ENCODE results near the gene CCDC141. TPM values are rescaled to one million over a fixed set of nuclear protein-coding genes. Genes with fewer than 3 reads are reported as not detected.

Gene CCDC141
- total and polyA plus RNA-seq, 2 donors (not counting 3 experiments of a cell fraction or from before 2014, with no cell fraction given): not detected

GRCh38 chr2:178845566-178846457 is 204.1 kb downstream of the CCDC141 start:
- TF ChIP-seq CTCF (IDR thresholded peaks at IDR 0.05; ENCODE audit: extremely low read depth in 1 of 2, insufficient read depth in 1 of 2, low read depth in 1 of 2, low read length in 2 of 2) (no peak), EZH2 (IDR thresholded peaks at IDR 0.05; ENCODE audit: borderline replicate concordance, low read depth, low read length, severe bottlenecking) (no peak), POLR2AphosphoS5 (IDR thresholded peaks at IDR 0.05; ENCODE audit: insufficient read depth, low read depth, low read length) (no peak)
- Histone ChIP-seq H3K36me3 (ENCODE audit: control insufficient read depth in 2 of 2, extremely low read depth in 1 of 2, insufficient read depth in 2 of 2, low read length in 2 of 2) (no peaks in the 10 kb centered on the region), H3K9me1 (replicated peaks; ENCODE audit: control insufficient read depth, extremely low read depth, insufficient read depth, low read length) (no peaks in the 10 kb centered on the region), H3K9ac (replicated peaks; ENCODE audit: extremely low read depth, insufficient read depth, low read length) (no peak overlapping the region), H2AFZ (ENCODE audit: low read depth, low read length) (no peak overlapping the region), H3K4me1 (ENCODE audit: control insufficient read depth, extremely low read depth, insufficient read depth, low read length) (no peaks in the 10 kb centered on the region), H3K27ac (ENCODE audit: insufficient read depth, low read depth, low read length) (no peak overlapping the region), H3K79me2 (ENCODE audit: control insufficient read depth, insufficient read depth, low read length) (no peaks in the 10 kb centered on the region), H4K20me1 (replicated peaks; ENCODE audit: control insufficient read depth, extremely low read depth, insufficient read depth, low read length) (no peaks in the 10 kb centered on the region), H3K4me3 (replicated peaks in 1 of 3; ENCODE audit: insufficient read depth in 1 of 3, low read depth in 1 of 3, low read length in 3 of 3) (no peak overlapping the region), H3K4me2 (ENCODE audit: insufficient read depth, low read length) (no peak overlapping the region), H3K27me3 (ENCODE audit: control insufficient read depth in 2 of 2, insufficient read depth in 2 of 2, low read length in 2 of 2) (no peaks in the 10 kb centered on the region), H3K9me3 (replicated peaks; ENCODE audit: control insufficient read depth, insufficient read depth, low read length) (no peaks in the 10 kb centered on the region)
- ChIA-PET CTCF (interaction anchor here (1.0 to 1.4 kb wide), 2 partner anchors 26 to 49 kb away, joined by 3 to 6 read pairs; no protein-coding TSS in a partner anchor), POLR2A (no interaction called here)
- DNase-seq (ENCODE audit: low read depth, low spot score): no peak
- intact Hi-C loops (cut with micrococcal nuclease): no loop called here
- FAIRE-seq: no peak
- BruUV-seq (replicated peaks): no TSS peak
- dilution Hi-C loops (cut with MboI; ENCODE audit: extremely low pct_ligation_motif_present, low sequenced_read_pairs): no loop called here

- H3K79me2 ChIP-seq (ENCODE audit: control insufficient read depth, insufficient read depth, low read length): no peaks in the 10 kb centered on the region
- TF ChIP-seq CTCF (IDR thresholded peaks at IDR 0.05; ENCODE audit: extremely low read depth in 1 of 2, insufficient read depth in 1 of 2, low read depth in 1 of 2, low read length in 2 of 2): no peak
- no peak for TF ChIP-seq JUN (IDR thresholded peaks at IDR 0.05; ENCODE audit: borderline replicate concordance, insufficient read depth, insufficient read length, low read depth)
- TF ChIP-seq MAX (IDR thresholded peaks at IDR 0.05; ENCODE audit: insufficient read depth, insufficient read length): no peak
- TF ChIP-seq MYC (IDR thresholded peaks at IDR 0.05; ENCODE audit: low read depth, low read length): no peak
- no peak for TF ChIP-seq EZH2 (IDR thresholded peaks at IDR 0.05; ENCODE audit: borderline replicate concordance, low read depth, low read length, severe bottlenecking)
- H3K27ac ChIP-seq (ENCODE audit: insufficient read depth, low read depth, low read length): no peak overlapping the region
- no peak overlapping the region for H3K9ac ChIP-seq (replicated peaks; ENCODE audit: extremely low read depth, insufficient read depth, low read length)
- no peak overlapping the region for H2AFZ ChIP-seq (ENCODE audit: low read depth, low read length)
- no peak overlapping the region for H3K4me3 ChIP-seq (replicated peaks in 1 of 3; ENCODE audit: insufficient read depth in 1 of 3, low read depth in 1 of 3, low read length in 3 of 3)
- DNase-seq (ENCODE audit: low read depth, low spot score): no peak
- H3K27me3 ChIP-seq (ENCODE audit: control insufficient read depth in 2 of 2, insufficient read depth in 2 of 2, low read length in 2 of 2): no peaks in the 10 kb centered on the region
- CTCF ChIA-PET: interaction anchor here (1.0 to 1.4 kb wide), 3 partner anchors 25 to 144 kb away, joined by 3 to 6 read pairs (median 3); no protein-coding TSS in a partner anchor
- H3K4me2 ChIP-seq (ENCODE audit: insufficient read depth, low read length): no peak overlapping the region
- H3K9me3 ChIP-seq (replicated peaks; ENCODE audit: control insufficient read depth, insufficient read depth, low read length): no peaks in the 10 kb centered on the region
- no peaks in the 10 kb centered on the region for H3K4me1 ChIP-seq (ENCODE audit: control insufficient read depth, extremely low read depth, insufficient read depth, low read length)
- no TSS peak for BruUV-seq (replicated peaks)
- dilution Hi-C loops (cut with MboI; ENCODE audit: extremely low pct_ligation_motif_present, low sequenced_read_pairs): no loop called here
- no peak for FAIRE-seq
- H4K20me1 ChIP-seq (replicated peaks; ENCODE audit: control insufficient read depth, extremely low read depth, insufficient read depth, low read length): no peaks in the 10 kb centered on the region
- POLR2A ChIA-PET: no interaction called here
- intact Hi-C loops (cut with micrococcal nuclease): no loop called here
- no peaks in the 10 kb centered on the region for H3K36me3 ChIP-seq (ENCODE audit: control insufficient read depth in 2 of 2, extremely low read depth in 1 of 2, insufficient read depth in 2 of 2, low read length in 2 of 2)
- no peaks in the 10 kb centered on the region for H3K9me1 ChIP-seq (replicated peaks; ENCODE audit: control insufficient read depth, extremely low read depth, insufficient read depth, low read length)
Measured at GRCh38 chr2:178844701-178845100, 205.2 kb downstream of the CCDC141 start.

Measured in endothelial cell of umbilical vein (primary cell).